GM12878 (cell line): ENCODE results near the gene TOP2A. TPM values are rescaled to one million over a fixed set of nuclear protein-coding genes. Genes with fewer than 3 reads are reported as not detected.

Experiments used
- ATAC-seq: fragments of 200-7000 bp; cut with Tn5 transposase; 3 replicates; pipeline ENCODE4 v1.9.1; 2020; ENCODE audit warnings: mild to moderate bottlenecking, moderate library complexity
- BruUV-seq: library from RNA; stranded (reverse); fragments of 400-500 nt; replicated peaks from 2 replicates; lab custom pipeline; 2021; lab: Mats Ljungman, UMichigan
- CTCF ChIA-PET: fragments of 300-600 bp; sonication (Branson Sonifier 250); formaldehyde crosslinking; extraction: SDS; loops from one replicate; lab custom pipeline; 2021; ENCODE audit warnings: inconsistent platforms; lab: Yijun Ruan, JAX
- POLR2A ChIA-PET: fragments of 350-600 bp; formaldehyde crosslinking; extraction: SDS; loops from one replicate; lab custom pipeline; 2021; ENCODE audit warnings: inconsistent platforms; lab: Charles Lee
- RAD21 ChIA-PET: fragments of 300-600 bp; sonication (Branson Sonifier 250); formaldehyde crosslinking; loops from one replicate; lab custom pipeline; 2023; ENCODE audit warnings: antibody characterized with exemption; ENCODE audit not compliant: unreplicated experiment; lab: Charles Lee
- SMC1A ChIA-PET: fragments of 300-600 bp; sonication (Branson Sonifier 250); formaldehyde crosslinking; loops from one replicate; lab custom pipeline; 2023; ENCODE audit not compliant: unreplicated experiment, uncharacterized antibody; lab: Charles Lee
- DNase-seq: peaks from one replicate; pipeline ENCODE4 v3.0.0-alpha.2; 2011; ENCODE audit warnings: low read depth, low spot score
- FAIRE-seq: peaks from 3 replicates; lab custom pipeline; 2011; peaks lifted over from hg19 to GRCh38; lab: Jason Lieb, UNC
- H2AFZ ChIP-seq: 2 replicates; pipeline ENCODE4 v1.6.0; 2011; ENCODE audit warnings: low read depth, low read length, control low read depth; ENCODE audit not compliant: control insufficient read depth
- H3K27ac ChIP-seq: 2 replicates; pipeline ENCODE4 v1.5.1; 2011; ENCODE audit warnings: control low read depth; ENCODE audit not compliant: control insufficient read depth, insufficient read depth
- H3K27me3 ChIP-seq, 2 experiments: replicated peaks in 1 of 2; 2 replicates each; pipeline versions ENCODE4 v1.6.0 to v1.6.1; 2011; ENCODE audit warnings: low read length in 1 of 2; ENCODE audit not compliant: control insufficient read depth in 2 of 2, insufficient read depth in 2 of 2
- H3K36me3 ChIP-seq, 2 experiments: 2 replicates each; pipeline ENCODE4 v1.5.1; 2011; ENCODE audit warnings: low read length in 1 of 2; ENCODE audit not compliant: control insufficient read depth in 2 of 2, insufficient read depth in 2 of 2
- H3K4me1 ChIP-seq: 2 replicates; pipeline ENCODE4 v1.6.1; 2011; ENCODE audit warnings: mild to moderate bottlenecking, low read length, moderate library complexity, mixed read lengths; ENCODE audit not compliant: control insufficient read depth, insufficient read depth
- H3K4me2 ChIP-seq: 2 replicates; pipeline ENCODE4 v1.6.0; 2011; ENCODE audit warnings: control low read depth; ENCODE audit not compliant: control insufficient read depth, insufficient read depth
- H3K4me3 ChIP-seq: fragments of 200-600 bp; sonication (generic); 2 replicates; pipeline ENCODE4 v1.5.1; 2016
- H3K79me2 ChIP-seq: 2 replicates; pipeline ENCODE4 v1.6.0; 2011; ENCODE audit warnings: low read length; ENCODE audit not compliant: control insufficient read depth, insufficient read depth
- H3K9ac ChIP-seq: 2 replicates; pipeline ENCODE4 v1.8.0; 2011; ENCODE audit warnings: low read length, control low read depth, mixed read lengths; ENCODE audit not compliant: control insufficient read depth, insufficient read depth
- H3K9me3 ChIP-seq: replicated peaks from 3 replicates; pipeline ENCODE4 v1.5.1; 2011; ENCODE audit warnings: mild to moderate bottlenecking, low read length; ENCODE audit not compliant: control insufficient read depth, insufficient read depth
- H4K20me1 ChIP-seq: 2 replicates; pipeline ENCODE4 v1.6.0; 2011; ENCODE audit not compliant: control insufficient read depth, insufficient read depth
- CREB1 ChIP-seq: IDR thresholded peaks from 2 replicates; pipeline ENCODE4 v1.6.1; 2012; ENCODE audit warnings: low read depth, mild to moderate bottlenecking, inconsistent platforms
- CREM ChIP-seq: IDR thresholded peaks from 2 replicates; pipeline ENCODE4 v1.6.1; 2014; ENCODE audit warnings: antibody characterized with exemption, low read depth
- EZH2 ChIP-seq: IDR thresholded peaks from 2 replicates; pipeline ENCODE4 v1.6.1; 2012; ENCODE audit warnings: low read depth, mild to moderate bottlenecking, control low read depth, inconsistent platforms, low read length, borderline replicate concordance; ENCODE audit not compliant: control insufficient read depth
- IRF3 ChIP-seq: fragments of 450-650 bp; IDR thresholded peaks from 2 replicates; pipeline ENCODE4 v1.6.1; 2014; ENCODE audit warnings: mild to moderate bottlenecking
- IRF4 ChIP-seq: IDR thresholded peaks from 2 replicates; pipeline ENCODE4 v1.6.1; 2011; ENCODE audit warnings: low read depth, low read length
- PKNOX1 ChIP-seq: fragments of 450-650 bp; IDR thresholded peaks from 2 replicates; pipeline ENCODE4 v1.6.1; 2016; ENCODE audit warnings: mild to moderate bottlenecking
- POLR2AphosphoS2 ChIP-seq: IDR thresholded peaks from 2 replicates; pipeline ENCODE4 v1.6.1; 2011; ENCODE audit warnings: low read depth, mild to moderate bottlenecking, low read length, improper control_type of control experiment, moderate library complexity
- RB1 ChIP-seq: fragments of 450-650 bp; formaldehyde crosslinking; IDR thresholded peaks from 2 replicates; pipeline ENCODE4 v1.6.1; 2017; ENCODE audit warnings: mild to moderate bottlenecking, borderline replicate concordance
- RFX5 ChIP-seq: IDR thresholded peaks from 2 replicates; pipeline ENCODE4 v1.6.1; 2011; ENCODE audit warnings: low read depth, low read length, improper control_type of control experiment
- SMAD1 ChIP-seq: fragments of 450-650 bp; IDR thresholded peaks from 2 replicates; pipeline ENCODE4 v1.6.1; 2018; ENCODE audit warnings: mild to moderate bottlenecking, low read depth; ENCODE audit not compliant: partially characterized antibody
- SMARCA5 ChIP-seq: fragments of 450-650 bp; IDR thresholded peaks from 2 replicates; pipeline ENCODE4 v1.6.1; 2017; ENCODE audit warnings: mild to moderate bottlenecking
- STAT1 ChIP-seq: fragments of 450-650 bp; conservative IDR thresholded peaks from 2 replicates; pipeline ENCODE4 v1.6.1; 2014; ENCODE audit warnings: antibody characterized with exemption, mild to moderate bottlenecking
- TCF3 ChIP-seq: IDR thresholded peaks from 2 replicates; pipeline ENCODE4 v1.6.1; 2012; ENCODE audit warnings: low read depth, mild to moderate bottlenecking, low read length, borderline replicate concordance; ENCODE audit not compliant: insufficient read depth
- USF2 ChIP-seq: IDR thresholded peaks from 2 replicates; pipeline ENCODE4 v1.6.1; 2011; ENCODE audit warnings: low read depth, low read length, improper control_type of control experiment, borderline replicate concordance
- WRNIP1 ChIP-seq: IDR thresholded peaks from 2 replicates; pipeline ENCODE4 v1.6.1; 2011; ENCODE audit warnings: low read depth, low read length, improper control_type of control experiment, borderline replicate concordance
- WGBS: methylation state at CpG from one replicate; pipeline ENCODE4 v1.1.6; 2016; ENCODE audit warnings: low lambda C conversion rate; ENCODE audit not compliant: insufficient replicate concordance, insufficient coverage; ENCODE audit errors: missing lambda C conversion rate; 5-methylcytosine and 5-hydroxymethylcytosine counted together
- in situ Hi-C: fragments of 300-500 bp; cut with MboI; formaldehyde crosslinking; loops from 9 replicates; pipeline ENCODE4 v1.14.3; 2018; ENCODE audit warnings: mixed read lengths
- intact Hi-C: fragments of 100-400 bp; cut with micrococcal nuclease; formaldehyde crosslinking; loops from one replicate; pipeline ENCODE4 v1.14.2; 2022; ENCODE audit not compliant: unreplicated experiment
- polyA plus RNA-seq, 11 experiments: library from polyadenylated mRNA; depleted of rRNA in 4 of 11; unstranded in 6 of 11; stranded (reverse) in 5 of 11; fragments of >200 nt; fragmentation: Nextera tagmentation in 4 of 11; fragmentation: Illumina TruSeq in 1 of 11; extraction: Ambion mirVana in 4 of 11; extraction: Trizol in 1 of 11; gene quantifications; 1 replicate in 1 of 11; 2 replicates in 10 of 11; pipeline versions ENCODE4 v1.2.1 to v1.2.3, GENCODE V29; 2011 to 2016; ENCODE audit warnings: inconsistent platforms in 2 of 11, missing spikeins in 2 of 11, low read depth in 1 of 11
- total RNA-seq, 4 experiments: library from RNA; depleted of rRNA in 3 of 4; stranded (reverse); fragments of >200 nt in 3 of 4; fragmentation: Illumina TruSeq in 1 of 4; extraction: Trizol in 1 of 4; gene quantifications; 2 replicates each; pipeline versions ENCODE4 v1.2.1 to v1.2.3, GENCODE V29; 2013 to 2021

TOP2A gene
- total and polyA plus RNA-seq, 10 of the 15 experiments (the other 5 are each of a cell fraction or from before 2014, with no cell fraction given): 117 to 275 (median 232) TPM

- no peaks in the 10 kb centered on the region for H4K20me1 ChIP-seq
- H2AFZ ChIP-seq: no peak overlapping the region
- CTCF ChIA-PET: interaction anchor here (1.9 to 2.5 kb wide), 2 partner anchors 13 to 72 kb away, joined by 4 to 5 read pairs; no protein-coding TSS in a partner anchor
- H3K27ac ChIP-seq: no peak overlapping the region
- TF ChIP-seq TCF3: no peak
- TF ChIP-seq RB1: no peak
- TF ChIP-seq WRNIP1: no peak
- no peak for TF ChIP-seq IRF3
- H3K4me1 ChIP-seq: no peaks in the 10 kb centered on the region
- peaks cover 1% of the 10 kb centered on the region; the same call in 1 of the 3 replicates for H3K9me3 ChIP-seq
- H3K36me3 ChIP-seq: no peaks in the 10 kb centered on the region
- H3K9ac ChIP-seq: no peak overlapping the region
- DNase-seq (no peak), ATAC-seq (no peak), FAIRE-seq (no peak)
- no peak overlapping the region for H3K4me3 ChIP-seq
- H3K27me3 ChIP-seq: no peaks in the 10 kb centered on the region
- WGBS: 69% methylated on average over 14 of the region's 14 CpGs
- no peak overlapping the region for H3K4me2 ChIP-seq
- BruUV-seq: no TSS peak
- in situ Hi-C loops (no loop called here), intact Hi-C loops (no loop called here)
- no peaks in the 10 kb centered on the region for H3K79me2 ChIP-seq
- RAD21 ChIA-PET: interaction anchor here (0.9 kb wide), 1 partner anchor 23 kb away, joined by 3 read pairs; no protein-coding TSS in a partner anchor
- POLR2A ChIA-PET: no interaction called here
- SMC1A ChIA-PET: interaction anchor here (1.7 kb wide), 2 partner anchors 10 to 158 kb away, joined by 4 to 7 read pairs; no protein-coding TSS in a partner anchor
These were observed 42.7 kb downstream of the TOP2A start for GRCh38 chr17:40374821-40375498.

- intact Hi-C loops: no loop called here
- no peaks in the 10 kb centered on the region for H3K79me2 ChIP-seq
- ChIA-PET CTCF (no interaction called here), SMC1A (no interaction called here), POLR2A (interaction anchor here (1.0 kb wide), 1 partner anchor 19 kb away, joined by 7 read pairs; no protein-coding TSS in a partner anchor), RAD21 (no interaction called here)
- FAIRE-seq: no peak
- WGBS: 66% methylated on average over 8 of the region's 8 CpGs
- no peak for ATAC-seq
- no peak overlapping the region for H3K4me2 ChIP-seq
- H3K36me3 ChIP-seq: no peaks in the 10 kb centered on the region
- no peak overlapping the region for H2AFZ ChIP-seq
- H4K20me1 ChIP-seq: no peaks in the 10 kb centered on the region
- no peaks in the 10 kb centered on the region for H3K27me3 ChIP-seq
- DNase-seq: no peak
- no TSS peak for BruUV-seq
- no peak overlapping the region for H3K27ac ChIP-seq
- H3K9ac ChIP-seq: no peak overlapping the region
- in situ Hi-C loops: no loop called here
- no peak overlapping the region for H3K4me3 ChIP-seq
- H3K9me3 ChIP-seq: peaks cover 1% of the 10 kb centered on the region; the same call in 1 of the 3 replicates
- H3K4me1 ChIP-seq: no peaks in the 10 kb centered on the region
- TF ChIP-seq USF2 (no peak), STAT1 (no peak), SMAD1 (no peak), POLR2AphosphoS2 (no peak), CREB1 (no peak), CREM (no peak), PKNOX1 (no peak), SMARCA5 (no peak), RFX5 (no peak), IRF4 (no peak), EZH2 (no peak)
These were observed 43.7 kb downstream of the TOP2A start for GRCh38 chr17:40373999-40374398.
